HG03039 (cell line): ENCODE data around the gene OTUB2.

Experiments
- ATAC-seq: cut with Tn5 transposase; IDR thresholded peaks from one replicate; pipeline ENCODE4 v1.9.1; 2021; ENCODE audit warnings: mild to moderate bottlenecking, moderate library complexity; ENCODE audit not compliant: unreplicated experiment

The OTUB2 gene

DNA sequence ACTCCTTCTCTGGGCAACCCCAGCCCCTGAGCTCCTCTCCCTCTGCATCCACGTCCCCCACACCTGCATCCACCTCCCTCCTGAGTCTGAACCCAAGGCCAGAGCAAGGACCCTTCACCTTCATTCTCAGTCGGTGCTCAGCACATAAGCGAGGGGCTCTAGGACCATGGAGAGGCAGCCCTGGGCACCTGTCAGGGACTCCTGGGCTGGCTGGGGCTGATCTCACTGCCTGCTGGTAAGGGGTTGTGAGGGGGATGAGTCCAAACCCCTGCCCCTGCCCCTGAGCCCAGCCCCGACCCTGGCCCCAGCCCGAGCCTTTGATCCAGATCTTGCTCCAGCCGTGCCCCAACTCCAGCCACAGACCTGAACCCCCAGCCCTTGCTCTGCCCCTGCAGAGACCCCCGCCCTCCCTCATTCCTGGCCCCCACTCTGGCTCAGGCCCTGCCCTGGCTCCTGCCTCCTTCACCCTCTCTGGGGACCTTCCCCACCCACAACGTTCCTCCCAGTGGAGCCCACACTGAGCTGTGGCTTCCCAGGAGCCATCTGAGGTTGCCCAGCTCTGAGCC lies 29.9 kb upstream of the OTUB2 start:
- ATAC-seq, result no peak

DNA sequence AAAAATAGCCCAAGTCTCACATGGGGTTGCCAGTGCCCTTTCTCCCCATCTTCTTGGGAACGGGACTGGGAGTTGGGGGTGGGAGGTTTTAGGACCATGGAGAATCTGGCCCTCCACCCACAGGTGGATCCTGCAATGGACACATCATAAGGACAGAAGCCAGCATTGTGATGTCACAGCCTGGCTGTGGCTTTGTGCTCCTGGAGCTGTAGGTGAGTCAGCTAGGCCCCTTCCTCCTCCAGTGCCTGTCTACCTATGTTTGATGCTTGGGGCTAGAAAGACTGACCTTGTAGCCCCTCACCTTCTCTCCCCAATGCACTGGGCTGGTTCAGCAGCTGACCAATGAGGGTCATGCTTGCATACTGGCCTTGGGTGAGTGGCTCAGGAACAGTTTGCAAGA lies 29.1 kb upstream of the OTUB2 start, which contains the start of gene CCDC197:
CCDC197 (plus strand) TSS at position 220 of the 400 bp plus-strand sequence. CDS start 831 bp downstream, outside the sequence.
- no peak for ATAC-seq

DNA sequence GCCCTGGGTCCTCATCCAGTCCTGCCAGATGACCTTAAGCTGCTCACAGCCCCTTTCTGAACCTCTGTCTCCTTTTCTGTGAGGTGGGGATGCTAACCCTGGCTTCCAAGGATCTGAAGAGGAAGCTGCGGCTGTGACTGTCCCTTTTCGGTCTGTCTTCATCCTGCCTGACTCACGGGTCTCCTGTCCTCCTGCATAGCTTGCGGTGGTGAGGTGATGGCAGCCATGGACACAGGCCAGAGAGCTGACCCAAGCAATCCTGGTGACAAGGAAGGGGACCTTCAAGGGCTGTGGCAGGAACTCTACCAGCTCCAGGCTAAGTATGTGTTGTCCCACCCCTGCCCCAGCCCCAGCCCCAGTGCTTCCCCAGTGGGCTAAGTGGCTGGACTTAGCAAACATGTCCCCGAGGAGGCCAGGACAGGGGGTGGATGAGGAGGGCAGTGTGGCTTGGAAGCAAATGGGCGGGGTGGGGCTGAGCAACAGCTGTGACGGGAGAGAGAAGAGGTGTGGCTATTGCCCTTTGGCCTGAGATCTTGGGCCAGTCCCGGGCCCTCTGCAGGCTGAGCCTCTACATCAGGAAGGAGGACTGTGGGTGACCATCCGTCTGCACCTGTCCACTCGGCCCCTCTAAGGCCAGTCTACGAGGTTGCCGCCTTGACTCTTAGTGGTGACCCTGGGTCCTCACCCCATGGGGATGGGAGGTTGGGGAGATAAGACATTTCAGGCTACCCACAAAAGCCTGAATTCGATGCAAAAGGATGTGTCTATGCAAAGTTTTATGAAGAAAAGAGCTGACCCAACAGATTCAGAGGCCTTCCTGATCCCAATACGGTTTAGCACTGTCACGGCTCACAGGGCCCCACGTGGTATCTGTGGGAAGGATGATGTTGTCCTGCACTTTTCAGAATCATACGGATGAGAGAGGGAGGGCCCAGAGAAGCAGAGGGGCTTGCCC lies 27.9 kb upstream of the OTUB2 start:
- ATAC-seq, result no peak

DNA sequence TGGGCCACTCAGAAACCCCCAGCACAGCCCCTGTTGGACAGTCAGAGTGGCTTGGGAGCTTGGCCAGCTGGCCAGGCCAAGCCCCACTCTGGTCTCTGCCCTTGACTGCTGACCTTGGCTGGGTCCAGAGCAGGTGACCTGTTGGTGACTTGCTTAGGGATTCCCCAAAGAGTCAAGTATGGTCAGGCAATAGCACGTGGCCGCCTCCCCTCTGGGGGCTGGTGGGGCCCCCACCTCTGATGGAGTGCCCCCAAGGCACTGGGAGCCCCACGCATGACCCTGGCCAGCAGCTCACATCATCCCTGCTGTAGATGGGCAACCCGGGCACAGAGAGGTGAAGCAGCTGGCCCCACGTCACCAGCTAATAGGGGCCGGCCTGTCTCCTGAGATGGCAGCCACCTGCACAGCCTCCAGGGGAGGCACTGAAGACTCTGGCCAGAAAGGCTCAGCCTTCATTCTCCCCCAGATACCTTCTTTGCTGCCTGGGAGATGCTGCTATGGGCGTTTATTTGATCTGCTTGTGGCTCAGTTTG lies 27.2 kb upstream of the OTUB2 start:
- no peak for ATAC-seq

DNA sequence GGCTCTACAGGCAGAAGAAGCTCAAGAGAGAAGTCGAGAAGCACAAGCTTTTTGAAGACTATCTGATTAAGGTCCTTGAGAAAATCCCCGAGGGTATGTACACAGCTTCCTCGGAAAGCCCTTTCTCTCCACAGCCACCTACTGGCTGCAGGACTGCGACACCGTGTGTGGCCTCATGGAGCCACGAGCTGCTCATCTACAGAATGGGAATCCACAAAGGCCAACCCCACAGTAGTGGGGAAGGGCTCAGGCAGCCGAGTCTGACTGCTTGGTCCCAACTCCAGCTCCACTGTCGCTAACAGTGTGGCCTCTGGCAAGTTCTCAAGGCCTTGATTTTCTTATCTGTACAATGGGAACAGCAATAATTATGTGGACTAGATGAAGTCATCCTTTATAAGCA lies 26.6 kb upstream of the OTUB2 start:
- no peak for ATAC-seq

DNA sequence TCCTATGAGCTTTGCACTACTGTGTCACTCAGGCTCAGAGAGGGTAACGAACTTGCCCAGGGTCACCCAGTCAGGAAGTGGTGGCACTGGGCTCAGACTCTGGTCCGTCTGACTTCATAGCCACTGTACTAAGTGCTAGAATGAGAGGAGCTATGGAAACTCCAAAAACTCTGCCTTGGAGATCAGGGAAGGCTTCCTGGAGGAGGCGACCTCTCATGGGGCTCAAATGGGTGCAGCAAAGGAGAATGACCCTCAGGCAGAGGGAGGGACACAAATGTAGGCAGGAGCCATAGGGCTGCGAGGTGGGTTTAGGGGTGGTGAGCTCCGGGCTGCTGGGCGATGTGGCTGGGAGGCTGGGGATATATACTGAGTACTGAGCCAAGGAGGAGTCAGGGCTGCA lies 25.9 kb upstream of the OTUB2 start:
- ATAC-seq, result no peak

DNA sequence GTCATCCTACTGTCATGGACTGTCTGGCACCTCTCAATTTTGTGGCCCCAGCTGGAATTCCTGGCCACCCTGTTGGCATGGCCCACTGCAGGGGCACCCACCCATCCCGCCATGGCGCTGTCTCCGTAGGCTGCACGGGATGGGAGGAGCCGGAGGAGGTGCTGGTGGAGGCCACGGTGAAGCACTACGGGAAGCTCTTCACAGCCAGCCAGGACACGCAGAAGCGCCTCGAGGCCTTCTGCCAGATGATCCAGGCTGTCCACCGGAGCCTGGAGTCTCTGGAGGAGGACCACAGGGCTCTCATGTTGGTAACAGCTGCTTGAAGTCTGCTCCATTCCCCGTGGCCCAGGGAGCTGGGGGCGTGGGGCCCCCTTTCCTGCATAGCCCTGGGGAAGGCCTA lies 25.1 kb upstream of the OTUB2 start:
- ATAC-seq, result no peak

DNA sequence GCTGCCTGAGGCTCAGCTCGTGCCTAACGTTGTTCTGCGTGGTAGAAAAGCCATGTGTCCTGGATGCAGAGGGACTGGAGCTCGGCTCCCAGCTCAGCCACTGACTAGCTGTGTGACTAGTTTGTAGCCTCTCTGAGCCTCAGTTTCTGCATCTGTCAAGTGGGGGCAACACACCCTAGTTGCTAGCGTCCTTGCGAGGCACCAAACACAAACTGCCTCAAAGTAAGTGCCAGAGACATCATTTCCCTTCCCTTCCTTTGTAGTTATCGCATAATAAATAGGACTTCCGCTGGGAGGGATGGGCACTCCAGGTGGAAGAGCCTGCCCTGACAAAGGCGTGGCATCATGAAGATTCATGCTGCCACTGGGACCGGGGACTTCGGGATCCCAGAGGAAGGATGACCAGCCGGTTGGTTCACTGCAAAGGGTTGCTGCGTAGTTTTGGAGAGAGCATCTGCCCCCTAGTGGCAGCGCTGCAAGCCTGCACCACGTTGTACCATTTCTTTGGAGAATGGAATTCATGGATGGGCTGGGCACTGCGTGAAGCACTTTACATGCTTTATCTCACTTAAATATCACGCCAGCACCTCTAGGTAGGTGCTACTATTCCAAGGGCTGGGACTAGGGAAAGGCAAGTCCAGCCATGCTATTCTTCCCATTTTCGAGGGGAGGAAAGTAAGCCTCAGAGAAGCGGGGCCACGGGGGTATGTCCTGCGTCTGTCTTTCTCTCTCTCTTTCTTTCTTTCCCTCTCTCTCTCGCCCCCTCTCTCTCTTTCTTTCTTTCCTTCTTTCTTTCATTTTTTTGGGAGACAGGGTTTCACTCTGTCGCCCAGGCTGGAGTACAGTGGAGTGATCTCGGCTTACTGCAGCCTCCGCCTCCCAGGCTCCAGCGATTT lies 24.4 kb upstream of the OTUB2 start:
- no peak for ATAC-seq

DNA sequence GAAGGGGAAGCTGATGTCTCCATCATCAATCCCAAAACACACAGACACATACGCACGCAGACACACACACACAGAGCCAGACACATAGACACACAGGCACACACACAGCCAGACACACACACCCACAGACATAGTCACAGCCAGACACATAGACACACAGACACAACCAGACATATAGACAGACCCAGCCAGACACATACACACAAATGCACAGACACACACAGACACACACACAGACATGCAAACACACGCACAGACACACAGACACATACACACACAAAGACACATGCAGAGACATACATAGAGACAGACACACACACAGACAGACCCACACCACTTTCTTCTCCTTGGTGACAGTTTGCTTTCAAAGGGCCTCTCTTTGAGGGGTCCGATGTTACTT lies 22.7 kb upstream of the OTUB2 start:
- ATAC-seq, result no peak

DNA sequence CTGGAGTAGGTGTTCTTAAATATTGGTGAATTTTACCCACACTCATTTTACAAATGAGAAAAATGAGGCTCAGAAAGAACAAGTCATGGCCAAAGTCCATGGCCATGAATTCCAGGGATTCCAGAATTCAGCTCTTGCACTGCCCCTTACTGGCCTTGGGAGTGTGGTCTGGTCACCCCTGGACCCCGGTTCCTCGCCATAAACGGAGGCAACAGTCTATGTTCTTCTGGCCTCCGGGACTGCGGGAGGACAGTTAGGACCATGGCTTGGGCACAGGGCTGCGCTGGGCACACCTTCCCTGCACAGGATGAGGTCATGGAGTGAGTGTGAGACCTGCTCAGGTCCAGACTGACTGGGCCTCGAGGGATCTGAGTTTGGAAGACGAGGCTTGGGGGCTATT lies 22.1 kb upstream of the OTUB2 start:
- no peak for ATAC-seq

DNA sequence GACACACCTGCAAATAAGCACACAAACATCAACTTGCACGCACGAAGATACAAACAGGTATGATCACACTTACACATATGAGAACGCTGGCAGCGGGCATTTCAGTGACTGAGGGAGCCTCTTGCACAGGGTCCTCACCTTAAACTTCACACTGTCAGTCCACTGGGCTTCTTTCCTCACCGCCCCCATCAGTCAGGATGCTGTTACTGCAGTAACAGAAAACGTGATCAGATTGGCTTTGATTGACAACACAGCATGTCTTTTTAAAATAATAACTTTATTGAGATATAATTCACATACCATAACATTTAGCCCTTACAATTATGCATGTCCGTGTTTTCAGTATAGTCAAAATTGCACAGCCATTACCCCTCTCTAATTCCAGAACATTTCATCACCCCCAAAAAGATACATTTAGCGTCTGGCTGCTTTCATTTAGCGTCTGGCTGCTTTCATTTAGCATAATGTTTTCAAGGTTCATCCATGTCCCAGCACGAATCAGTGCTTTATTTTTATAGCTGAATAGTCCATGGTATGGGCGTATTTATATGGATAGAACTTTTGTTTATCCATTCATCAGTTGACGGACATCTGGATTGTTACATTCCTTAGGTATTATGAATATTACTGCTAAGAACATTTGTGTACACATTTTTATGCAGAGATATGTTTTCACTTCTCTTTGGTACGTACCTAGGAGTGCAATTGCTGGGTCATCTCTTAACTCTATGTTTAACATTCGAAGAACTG lies 20.6 kb upstream of the OTUB2 start:
- ATAC-seq, result no peak

DNA sequence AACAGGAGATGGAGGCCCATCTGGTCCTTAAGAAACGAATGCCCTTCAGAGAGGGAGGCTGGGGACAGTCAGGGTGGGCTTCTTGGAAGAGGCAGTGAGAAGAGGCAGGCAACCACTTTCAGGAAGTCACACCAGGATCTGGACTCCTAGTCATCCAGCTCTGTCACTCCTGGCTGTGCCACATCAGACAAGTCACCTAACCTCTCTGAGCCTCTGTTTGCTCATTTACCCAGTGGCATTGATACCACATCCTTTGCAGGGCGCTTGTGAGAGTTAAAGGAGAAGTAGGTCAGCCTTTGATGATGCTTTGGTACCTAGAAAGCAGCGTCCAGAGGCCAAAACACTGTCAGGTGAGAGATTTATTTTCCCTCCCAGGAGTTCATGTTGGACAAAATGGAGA lies 17.9 kb upstream of the OTUB2 start:
- ATAC-seq, result no peak

DNA sequence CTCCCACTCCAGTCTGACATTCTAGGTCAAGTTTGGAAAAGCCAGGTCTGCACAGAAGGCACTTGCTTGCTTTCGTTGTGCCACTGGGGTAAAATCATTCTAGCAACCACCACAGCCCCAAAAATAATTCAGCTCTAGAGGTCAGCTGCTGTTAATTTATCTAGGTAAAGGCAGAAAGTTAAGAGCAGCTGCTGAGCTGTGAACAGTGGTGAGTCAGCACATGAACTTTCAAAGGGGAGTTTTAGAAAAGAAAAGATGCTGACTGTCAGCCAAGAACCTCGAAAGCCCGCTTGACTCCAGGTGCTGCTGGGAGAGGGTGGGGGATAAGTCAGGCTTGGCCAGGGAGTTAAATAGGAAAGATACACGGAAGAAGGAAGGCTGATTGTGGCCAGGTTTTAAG lies 16.4 kb upstream of the OTUB2 start:
- no peak for ATAC-seq

DNA sequence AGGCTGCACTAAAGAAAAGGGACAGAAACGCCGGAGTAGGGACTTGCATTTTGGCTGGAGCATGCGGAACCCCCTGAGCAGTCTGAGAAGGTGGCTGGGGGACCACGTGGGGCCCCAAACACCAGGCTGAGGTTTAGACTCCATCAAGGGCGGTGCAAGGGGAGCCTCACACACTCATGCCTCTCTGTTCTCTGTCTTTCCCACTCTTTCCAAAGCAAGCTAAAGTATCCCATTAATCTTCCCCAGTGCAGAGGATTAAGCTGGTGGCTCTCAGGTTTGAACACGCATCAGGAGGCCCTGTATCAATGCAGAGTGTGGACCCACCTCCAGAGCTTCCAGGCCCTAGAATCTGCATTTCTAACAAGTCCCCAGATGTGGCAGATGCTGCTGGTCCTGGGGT lies 15.5 kb upstream of the OTUB2 start:
- no peak for ATAC-seq

DNA sequence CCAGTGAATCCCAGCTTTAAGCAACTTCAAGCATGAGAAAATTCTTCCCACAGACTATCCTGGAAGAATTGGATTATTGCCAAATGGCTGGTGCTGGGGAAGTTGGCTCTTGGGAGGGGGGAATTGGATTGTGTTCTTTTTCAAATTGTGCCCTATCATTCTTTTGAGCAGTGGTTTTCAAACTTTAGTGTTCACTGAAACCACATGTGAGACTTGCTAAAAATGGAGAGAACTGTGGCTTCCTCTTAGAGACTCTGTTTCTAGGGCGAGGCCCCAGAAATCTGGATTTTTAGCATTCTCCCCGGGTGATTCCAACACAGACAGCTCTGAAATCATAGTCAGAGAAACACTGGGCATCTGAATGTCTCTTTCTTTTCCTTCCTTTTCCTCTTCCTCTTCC lies 14.3 kb upstream of the OTUB2 start:
- ATAC-seq, result no peak

DNA sequence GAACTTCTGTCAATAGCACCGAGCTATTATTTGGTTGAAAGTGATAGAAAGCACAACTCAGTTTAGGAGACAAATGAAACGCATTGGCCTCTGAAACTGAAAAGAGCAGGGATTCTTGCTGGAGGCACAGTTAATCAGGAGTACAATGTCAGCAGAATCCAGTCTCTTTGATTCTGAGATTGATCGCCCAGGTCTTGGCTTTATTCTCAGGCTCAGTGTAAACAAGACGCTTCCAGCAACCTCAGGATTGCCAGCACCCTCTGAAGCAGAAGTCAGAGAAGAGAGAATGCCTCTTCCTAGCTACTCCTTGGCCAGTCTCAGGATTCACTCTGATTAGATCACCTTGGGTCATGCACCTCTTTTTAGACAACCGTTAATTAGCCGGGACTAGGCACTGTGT lies 11.8 kb upstream of the OTUB2 start:
- ATAC-seq, result no peak

DNA sequence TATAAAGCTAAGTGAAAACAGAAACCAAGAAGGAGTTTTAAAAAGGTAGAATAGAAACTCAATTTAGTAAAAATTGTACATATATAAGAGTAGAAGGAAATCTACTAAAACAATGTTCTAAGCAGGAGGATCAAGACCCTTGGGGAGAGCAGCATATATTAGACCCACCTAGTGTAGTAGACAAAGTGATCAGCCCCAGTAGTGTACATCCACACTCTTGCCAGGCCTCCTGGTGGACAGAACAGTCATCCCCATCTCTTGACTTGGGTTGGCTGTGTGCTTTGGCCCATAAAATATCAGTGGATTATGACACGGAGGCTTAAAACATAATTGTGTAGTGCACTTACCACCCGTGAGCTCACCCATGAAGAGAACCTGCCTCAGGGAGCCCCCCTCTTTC lies 10.9 kb upstream of the OTUB2 start:
- no peak for ATAC-seq

DNA sequence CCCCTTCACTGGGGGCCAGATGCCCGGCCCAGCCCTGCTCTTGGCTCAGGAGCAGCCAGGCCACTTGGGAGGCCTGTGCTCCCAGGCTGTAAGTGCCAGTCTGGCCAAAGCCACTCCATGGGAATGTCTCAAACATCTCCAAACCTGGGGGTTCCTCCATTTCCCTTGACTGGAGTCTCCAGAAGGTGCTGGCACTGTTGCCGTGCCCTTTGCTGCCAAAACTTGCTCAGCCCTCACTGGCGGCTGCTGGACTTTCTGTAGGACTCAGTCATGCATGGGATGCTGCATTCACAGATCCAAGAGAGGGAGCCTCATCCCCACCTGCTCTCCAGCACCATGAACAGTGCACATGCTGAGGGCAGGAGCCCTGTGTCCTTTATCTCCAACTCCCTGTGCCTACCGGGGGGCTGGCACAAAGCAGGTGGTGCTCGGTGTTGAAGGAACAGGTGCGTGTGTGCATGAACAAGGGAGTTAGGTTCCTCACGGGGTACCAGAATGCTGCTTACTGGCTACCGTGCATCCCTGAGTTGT lies 9.6 kb upstream of the OTUB2 start:
- ATAC-seq, result no peak

DNA sequence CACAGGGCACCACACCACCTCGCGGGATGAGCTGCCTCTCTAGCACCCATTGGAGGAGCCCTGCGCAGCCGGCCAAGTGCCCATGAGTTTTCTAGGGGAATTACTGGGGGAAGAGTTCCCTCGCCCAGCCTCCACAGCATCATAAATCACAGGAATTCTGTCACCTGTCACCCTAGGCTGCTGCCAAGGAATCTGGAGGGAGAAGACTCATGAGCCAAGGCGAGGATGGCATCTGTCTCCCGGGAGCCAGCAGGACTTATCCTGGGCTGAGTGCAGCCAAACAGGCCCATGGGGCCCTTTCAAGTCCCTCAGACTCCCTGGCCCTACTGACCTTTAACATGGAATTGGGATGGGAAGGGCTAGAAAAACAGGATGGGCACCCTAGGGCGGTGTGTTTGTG lies 7.8 kb upstream of the OTUB2 start:
- no peak for ATAC-seq

DNA sequence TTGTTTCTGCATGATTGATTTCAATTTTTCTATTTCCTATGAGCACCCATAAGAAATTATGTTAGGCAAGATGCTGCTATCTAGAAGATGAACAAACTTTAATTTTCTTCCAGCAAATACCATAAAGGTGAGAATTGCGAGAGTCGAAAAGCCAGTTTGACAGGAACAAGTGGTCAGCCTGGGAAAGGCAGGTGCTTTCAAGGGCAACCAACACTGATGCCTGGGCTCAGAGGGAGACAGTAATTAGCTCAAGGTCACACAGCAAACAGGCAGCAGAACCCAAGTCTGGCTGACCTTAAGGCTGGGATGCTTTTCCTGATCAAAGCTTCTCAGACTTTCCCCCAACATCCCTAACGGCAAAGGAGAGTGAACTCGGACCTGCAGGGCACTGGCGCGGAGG lies 6.8 kb upstream of the OTUB2 start:
- no peak for ATAC-seq
